ENCODE results near the gene TMED4. TPM values are rescaled to one million over a fixed set of nuclear protein-coding genes. Genes with fewer than 3 reads are reported as not detected.
A peak's percentile ranks its signal among the peaks of the same experiment; 100 is the strongest.

The TMED4 gene
- total and polyA plus RNA-seq, 2 of the 13 experiments (the other 11 are each of a cell fraction or from before 2014, with no cell fraction given) = 81.4 to 109 TPM

DNA sequence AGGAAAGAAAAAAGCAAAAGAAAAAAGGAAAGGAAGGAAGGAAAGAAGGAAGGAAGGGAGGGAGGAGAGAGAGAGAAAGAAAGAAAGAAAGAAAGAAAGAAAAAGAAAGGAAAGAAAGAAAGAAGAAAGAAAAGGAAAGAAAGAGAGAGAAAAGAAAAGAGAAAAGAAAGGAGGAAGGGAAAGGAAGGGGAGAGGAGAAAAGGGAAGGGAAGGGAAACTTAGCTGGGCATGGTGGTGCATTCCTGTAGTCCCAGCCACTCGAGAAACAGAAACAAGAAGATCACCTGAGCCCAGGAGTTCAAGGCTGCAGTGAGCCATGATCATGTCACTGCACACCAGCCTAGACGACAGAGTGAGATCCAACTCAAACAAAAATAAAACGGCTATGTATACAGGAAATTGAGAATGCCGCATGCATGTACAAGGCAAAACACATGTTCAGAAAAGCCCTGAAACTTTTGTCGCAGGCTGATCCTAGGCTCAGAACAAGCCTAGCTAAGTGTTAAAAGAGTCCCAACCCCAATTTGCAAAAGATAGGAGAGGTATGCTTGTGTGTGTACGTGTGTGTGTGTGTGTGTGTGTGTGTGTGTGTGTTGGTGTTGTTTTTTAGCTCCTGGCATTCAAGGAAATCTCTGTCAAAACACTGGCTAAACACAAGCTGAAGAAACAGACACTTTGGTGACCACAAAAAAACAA is 34.3 kb downstream of the TMED4 start (continued):
- TF ChIP-seq, protein P1, sequence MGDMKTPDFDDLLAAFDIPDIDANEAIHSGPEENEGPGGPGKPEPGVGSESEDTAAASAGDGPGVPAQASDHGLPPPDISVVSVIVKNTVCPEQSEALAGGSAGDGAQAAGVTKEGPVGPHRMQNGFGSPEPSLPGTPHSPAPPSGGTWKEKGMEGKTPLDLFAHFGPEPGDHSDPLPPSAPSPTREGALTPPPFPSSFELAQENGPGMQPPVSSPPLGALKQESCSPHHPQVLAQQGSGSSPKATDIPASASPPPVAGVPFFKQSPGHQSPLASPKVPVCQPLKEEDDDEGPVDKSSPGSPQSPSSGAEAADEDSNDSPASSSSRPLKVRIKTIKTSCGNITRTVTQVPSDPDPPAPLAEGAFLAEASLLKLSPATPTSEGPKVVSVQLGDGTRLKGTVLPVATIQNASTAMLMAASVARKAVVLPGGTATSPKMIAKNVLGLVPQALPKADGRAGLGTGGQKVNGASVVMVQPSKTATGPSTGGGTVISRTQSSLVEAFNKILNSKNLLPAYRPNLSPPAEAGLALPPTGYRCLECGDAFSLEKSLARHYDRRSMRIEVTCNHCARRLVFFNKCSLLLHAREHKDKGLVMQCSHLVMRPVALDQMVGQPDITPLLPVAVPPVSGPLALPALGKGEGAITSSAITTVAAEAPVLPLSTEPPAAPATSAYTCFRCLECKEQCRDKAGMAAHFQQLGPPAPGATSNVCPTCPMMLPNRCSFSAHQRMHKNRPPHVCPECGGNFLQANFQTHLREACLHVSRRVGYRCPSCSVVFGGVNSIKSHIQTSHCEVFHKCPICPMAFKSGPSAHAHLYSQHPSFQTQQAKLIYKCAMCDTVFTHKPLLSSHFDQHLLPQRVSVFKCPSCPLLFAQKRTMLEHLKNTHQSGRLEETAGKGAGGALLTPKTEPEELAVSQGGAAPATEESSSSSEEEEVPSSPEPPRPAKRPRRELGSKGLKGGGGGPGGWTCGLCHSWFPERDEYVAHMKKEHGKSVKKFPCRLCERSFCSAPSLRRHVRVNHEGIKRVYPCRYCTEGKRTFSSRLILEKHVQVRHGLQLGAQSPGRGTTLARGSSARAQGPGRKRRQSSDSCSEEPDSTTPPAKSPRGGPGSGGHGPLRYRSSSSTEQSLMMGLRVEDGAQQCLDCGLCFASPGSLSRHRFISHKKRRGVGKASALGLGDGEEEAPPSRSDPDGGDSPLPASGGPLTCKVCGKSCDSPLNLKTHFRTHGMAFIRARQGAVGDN (CRISPR knock-in tag; IDR thresholded peaks at IDR 0.05) = no peak
- TF ChIP-seq MEIS1 (CRISPR knock-in tag; IDR thresholded peaks at IDR 0.05; ENCODE audit: borderline replicate concordance) = no peak
- peak; percentile 73 for TF ChIP-seq RARA (CRISPR knock-in tag; IDR thresholded peaks at IDR 0.05)
- no peak for TF ChIP-seq ZSCAN9 (CRISPR knock-in tag; IDR thresholded peaks at IDR 0.05; ENCODE audit: borderline replicate concordance)
- TF ChIP-seq TGIF2 (CRISPR knock-in tag; IDR thresholded peaks at IDR 0.05) = no peak
- TF ChIP-seq, protein P2, sequence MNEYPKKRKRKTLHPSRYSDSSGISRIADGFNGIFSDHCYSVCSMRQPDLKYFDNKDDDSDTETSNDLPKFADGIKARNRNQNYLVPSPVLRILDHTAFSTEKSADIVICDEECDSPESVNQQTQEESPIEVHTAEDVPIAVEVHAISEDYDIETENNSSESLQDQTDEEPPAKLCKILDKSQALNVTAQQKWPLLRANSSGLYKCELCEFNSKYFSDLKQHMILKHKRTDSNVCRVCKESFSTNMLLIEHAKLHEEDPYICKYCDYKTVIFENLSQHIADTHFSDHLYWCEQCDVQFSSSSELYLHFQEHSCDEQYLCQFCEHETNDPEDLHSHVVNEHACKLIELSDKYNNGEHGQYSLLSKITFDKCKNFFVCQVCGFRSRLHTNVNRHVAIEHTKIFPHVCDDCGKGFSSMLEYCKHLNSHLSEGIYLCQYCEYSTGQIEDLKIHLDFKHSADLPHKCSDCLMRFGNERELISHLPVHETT (CRISPR knock-in tag; conservative IDR thresholded peaks at IDR 0.05) = no peak
- 0 out of 2 replicates have a peak, but pooled peaks have one; percentile 34 for TF ChIP-seq RXRB (CRISPR knock-in tag; IDR thresholded peaks at IDR 0.05; ENCODE audit: borderline replicate concordance)
- TF ChIP-seq KDM3A (CRISPR knock-in tag; IDR thresholded peaks at IDR 0.05; ENCODE audit: low read depth) = no peak
- no peak for TF ChIP-seq NR2F6 (IDR thresholded peaks at IDR 0.05)
- 0 out of 2 replicates have a peak, but pooled peaks have one; percentile 27 for TF ChIP-seq NR2F6 (CRISPR knock-in tag; IDR thresholded peaks at IDR 0.05)
- TF ChIP-seq DPF2 (CRISPR knock-in tag; IDR thresholded peaks at IDR 0.05; ENCODE audit: borderline replicate concordance, low read depth) = no peak
- no peak for TF ChIP-seq BHLHE40 (IDR thresholded peaks at IDR 0.05; ENCODE audit: low read length)
- no peak for TF ChIP-seq NBN (conservative IDR thresholded peaks at IDR 0.05)
- TF ChIP-seq, protein P3, sequence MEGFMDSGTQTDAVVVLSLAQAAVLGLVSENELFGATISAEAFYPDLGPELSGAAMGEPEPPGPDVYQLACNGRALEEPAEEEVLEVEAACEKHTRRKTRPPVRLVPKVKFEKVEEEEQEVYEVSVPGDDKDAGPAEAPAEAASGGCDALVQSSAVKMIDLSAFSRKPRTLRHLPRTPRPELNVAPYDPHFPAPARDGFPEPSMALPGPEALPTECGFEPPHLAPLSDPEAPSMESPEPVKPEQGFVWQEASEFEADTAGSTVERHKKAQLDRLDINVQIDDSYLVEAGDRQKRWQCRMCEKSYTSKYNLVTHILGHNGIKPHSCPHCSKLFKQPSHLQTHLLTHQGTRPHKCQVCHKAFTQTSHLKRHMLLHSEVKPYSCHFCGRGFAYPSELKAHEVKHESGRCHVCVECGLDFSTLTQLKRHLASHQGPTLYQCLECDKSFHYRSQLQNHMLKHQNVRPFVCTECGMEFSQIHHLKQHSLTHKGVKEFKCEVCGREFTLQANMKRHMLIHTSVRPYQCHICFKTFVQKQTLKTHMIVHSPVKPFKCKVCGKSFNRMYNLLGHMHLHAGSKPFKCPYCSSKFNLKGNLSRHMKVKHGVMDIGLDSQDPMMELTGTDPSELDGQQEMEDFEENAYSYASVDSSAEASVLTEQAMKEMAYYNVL (CRISPR knock-in tag; IDR thresholded peaks at IDR 0.05; ENCODE audit: borderline replicate concordance) = peak; percentile 75; the same call in 1 of the 2 replicates
